ENCODE measurements around the gene PTF1A. TPM values are rescaled to one million over a fixed set of nuclear protein-coding genes. Genes with fewer than 3 reads are reported as not detected.

Gene PTF1A
- total and polyA plus RNA-seq, 10 of the 15 experiments (the other 5 are each of a cell fraction or from before 2014, with no cell fraction given), result not detected

- ATAC-seq (no peak), FAIRE-seq (no peak), DNase-seq (ENCODE audit: low read depth, low spot score) (no peak)
- H3K4me3 ChIP-seq, result no peak overlapping the region
- POLR2A ChIA-PET, result no interaction called here
- no peaks in the 10 kb centered on the region for H3K36me3 ChIP-seq (ENCODE audit: control insufficient read depth in 2 of 2, insufficient read depth in 2 of 2, low read length in 1 of 2)
- H3K4me2 ChIP-seq (ENCODE audit: control insufficient read depth, insufficient read depth), result no peak overlapping the region
- no peak overlapping the region for H3K27ac ChIP-seq (ENCODE audit: control insufficient read depth, insufficient read depth)
- peaks cover 3 to 4% of the 10 kb centered on the region in 2 experiments; a peak in 3 of 4 replicates for H3K27me3 ChIP-seq (replicated peaks in 1 of 2; ENCODE audit: control insufficient read depth in 2 of 2, insufficient read depth in 2 of 2, low read length in 1 of 2)
- CTCF ChIA-PET, result no interaction called here
- RAD21 ChIA-PET (ENCODE audit: unreplicated experiment), result interaction anchor here (0.6 kb wide), 1 partner anchor 518 kb away, joined by 3 read pairs; no protein-coding TSS in a partner anchor
- H3K9me3 ChIP-seq (replicated peaks; ENCODE audit: control insufficient read depth, insufficient read depth, low read length), result no peaks in the 10 kb centered on the region
- H3K9ac ChIP-seq (ENCODE audit: control insufficient read depth, insufficient read depth, low read length), result no peak overlapping the region
- H3K79me2 ChIP-seq (ENCODE audit: control insufficient read depth, insufficient read depth, low read length), result no peaks in the 10 kb centered on the region
- no TSS peak for BruUV-seq (replicated peaks)
- in situ Hi-C loops (cut with MboI), result no loop called here
- H4K20me1 ChIP-seq (ENCODE audit: control insufficient read depth, insufficient read depth), result no peaks in the 10 kb centered on the region
- WGBS (ENCODE audit: insufficient coverage, insufficient replicate concordance, low lambda C conversion rate, missing lambda C conversion rate), result 18% methylated on average over 30 of the region's 30 CpGs
- SMC1A ChIA-PET (ENCODE audit: uncharacterized antibody, unreplicated experiment), result no interaction called here
- no peaks in the 10 kb centered on the region for H3K4me1 ChIP-seq (ENCODE audit: control insufficient read depth, insufficient read depth, low read length)
- no peak overlapping the region for H2AFZ ChIP-seq (ENCODE audit: control insufficient read depth, low read depth, low read length)
- TF ChIP-seq PML (IDR thresholded peaks at IDR 0.05; ENCODE audit: low read length) (no peak), E2F8 (IDR thresholded peaks at IDR 0.05; ENCODE audit: low read depth, partially characterized antibody) (no peak), SUPT20H (IDR thresholded peaks at IDR 0.05; ENCODE audit: borderline replicate concordance, control insufficient read depth, low read depth, low read length) (no peak), POLR2AphosphoS5 (IDR thresholded peaks at IDR 0.05; ENCODE audit: low read length) (no peak), MYB (IDR thresholded peaks at IDR 0.05; ENCODE audit: borderline replicate concordance, low read depth, low read length) (no peak), ZNF217 (IDR thresholded peaks at IDR 0.05) (no peak), NFYB (IDR thresholded peaks at IDR 0.05; ENCODE audit: insufficient read depth, low read depth, low read length) (no peak), CBFB (IDR thresholded peaks at IDR 0.05; ENCODE audit: low read depth) (no peak), SREBF2 (IDR thresholded peaks at IDR 0.05; ENCODE audit: low read length) (no peak), NFYA (IDR thresholded peaks at IDR 0.05; ENCODE audit: borderline replicate concordance, low read depth, low read length) (no peak), TCF12 (IDR thresholded peaks at IDR 0.05; ENCODE audit: low read depth, low read length) (no peak), ZBTB4 (CRISPR knock-in tag; IDR thresholded peaks at IDR 0.05) (no peak), RCOR1 (conservative IDR thresholded peaks at IDR 0.05; ENCODE audit: low read depth, low read length) (no peak), EZH2 (IDR thresholded peaks at IDR 0.05; ENCODE audit: borderline replicate concordance, control insufficient read depth, low read depth, low read length) (no peak), NR2C1 (IDR thresholded peaks at IDR 0.05) (no peak)
- intact Hi-C loops (cut with micrococcal nuclease; ENCODE audit: unreplicated experiment), result no loop called here
Measured at GRCh38 chr10:23199768-23200511, 7.8 kb downstream of the PTF1A start.

All from GM12878 (cell line).